Aorta (tissue), 5 donors: ENCODE data around the gene ELP4. TPM values are rescaled to one million over a fixed set of nuclear protein-coding genes. Genes with fewer than 3 reads are reported as not detected.

ENCODE experiments used
- ATAC-seq: fragments of 200-7000 bp; cut with Tn5 transposase; one replicate; pipeline ENCODE4 v1.9.1; 2022; ENCODE audit warnings: moderate library complexity; ENCODE audit not compliant: low FRiP score
- DNase-seq, 2 donors: peaks; one replicate each; pipeline ENCODE4 v3.0.0-alpha.2; 2020
- H3K27ac ChIP-seq, 2 donors: one replicate each; pipeline ENCODE4 v1.5.1; 2013; ENCODE audit warnings: low read length in 2 of 2, mild to moderate bottlenecking in 2 of 2, moderate library complexity in 2 of 2, control low read depth in 1 of 2, inconsistent platforms in 1 of 2, low read depth in 1 of 2
- H3K27me3 ChIP-seq, 2 donors: one replicate each; pipeline ENCODE4 v1.6.1; 2013; ENCODE audit warnings: control low read depth in 1 of 2, low read length in 1 of 2, mild to moderate bottlenecking in 1 of 2, moderate library complexity in 1 of 2; ENCODE audit not compliant: insufficient read depth in 2 of 2, control insufficient read depth in 1 of 2
- H3K36me3 ChIP-seq, 2 donors: one replicate each; pipeline ENCODE4 v1.6.1; 2013; ENCODE audit warnings: control low read depth in 1 of 2, low read length in 1 of 2, mild to moderate bottlenecking in 1 of 2; ENCODE audit not compliant: insufficient read depth in 2 of 2, control insufficient read depth in 1 of 2
- H3K4me1 ChIP-seq, 2 donors: one replicate each; pipeline ENCODE4 v1.6.1; 2013; ENCODE audit warnings: low read length in 2 of 2, control low read depth in 1 of 2, mild to moderate bottlenecking in 1 of 2, moderate library complexity in 1 of 2; ENCODE audit not compliant: insufficient read depth in 2 of 2, control insufficient read depth in 1 of 2
- H3K4me3 ChIP-seq, 2 donors: one replicate each; pipeline ENCODE4 v1.5.1; 2013; ENCODE audit warnings: low read length in 2 of 2, control low read depth in 1 of 2, mild to moderate bottlenecking in 1 of 2
- H3K9me3 ChIP-seq: one replicate; pipeline ENCODE4 v1.6.1; 2013; ENCODE audit warnings: mild to moderate bottlenecking, low read length; ENCODE audit not compliant: control insufficient read depth
- WGBS, 2 donors: extraction: QIAGEN DNeasy Blood & Tissue Kit; methylation state at CpG; one replicate each; pipeline ENCODE4 v1.1.7; 2013; 5-methylcytosine and 5-hydroxymethylcytosine counted together
- intact Hi-C, 2 donors: fragments of 100-400 bp; cut with DNase I; formaldehyde crosslinking; loops; one replicate each; pipeline versions ENCODE4 v1.14.2 to v1.15.0; 2022
- polyA plus RNA-seq, 2 donors: library from polyadenylated mRNA; stranded (reverse); fragments of 200-250 nt; gene quantifications; one replicate each; pipeline ENCODE4 v1.2.3, GENCODE V29; 2013
- total RNA-seq, 2 donors: library from RNA; stranded (reverse); fragmentation: NEBNext Ultra II Directional; extraction: Animal tissue kit (Norgen Biotek cat#: 25700); gene quantifications; one replicate each; pipeline ENCODE4 v1.2.1, GENCODE V29; 2021
- donor health status: healthy with polysubstance abuse.
- donor health status: Bipolar disorder and iron deficiency.
- donor health status: DM: no; HTN: no; CAD: no.
- donor health status: DM: no; HTN: no; CAD: no.
- donor health status: DM: yes; HTN: yes; CAD: no.

ELP4 gene
- total and polyA plus RNA-seq, 4 donors, result 6.8 to 17.9 (median 11.4) TPM

- ATAC-seq, result no peak
- H3K36me3 ChIP-seq, result no peaks in the 10 kb centered on the region
- H3K27ac ChIP-seq, result no peak overlapping the region
- no peaks in the 10 kb centered on the region for H3K27me3 ChIP-seq
- peak overlapping the region; percentile 1 to 11 for H3K4me3 ChIP-seq
- intact Hi-C loops, result no loop called here
- DNase-seq, result peak in 1 of 2 donors; percentile 72
- H3K4me1 ChIP-seq, result peaks cover 0 to 3% of the 10 kb centered on the region in 2 donors
- H3K9me3 ChIP-seq, result no peaks in the 10 kb centered on the region
- WGBS, 2 donors, result 9% methylated on average over 61 to 63 of the region's 63 CpGs
These were observed 303.1 kb downstream of the ELP4 start for GRCh38 chr11:31812383-31813381.

DNA sequence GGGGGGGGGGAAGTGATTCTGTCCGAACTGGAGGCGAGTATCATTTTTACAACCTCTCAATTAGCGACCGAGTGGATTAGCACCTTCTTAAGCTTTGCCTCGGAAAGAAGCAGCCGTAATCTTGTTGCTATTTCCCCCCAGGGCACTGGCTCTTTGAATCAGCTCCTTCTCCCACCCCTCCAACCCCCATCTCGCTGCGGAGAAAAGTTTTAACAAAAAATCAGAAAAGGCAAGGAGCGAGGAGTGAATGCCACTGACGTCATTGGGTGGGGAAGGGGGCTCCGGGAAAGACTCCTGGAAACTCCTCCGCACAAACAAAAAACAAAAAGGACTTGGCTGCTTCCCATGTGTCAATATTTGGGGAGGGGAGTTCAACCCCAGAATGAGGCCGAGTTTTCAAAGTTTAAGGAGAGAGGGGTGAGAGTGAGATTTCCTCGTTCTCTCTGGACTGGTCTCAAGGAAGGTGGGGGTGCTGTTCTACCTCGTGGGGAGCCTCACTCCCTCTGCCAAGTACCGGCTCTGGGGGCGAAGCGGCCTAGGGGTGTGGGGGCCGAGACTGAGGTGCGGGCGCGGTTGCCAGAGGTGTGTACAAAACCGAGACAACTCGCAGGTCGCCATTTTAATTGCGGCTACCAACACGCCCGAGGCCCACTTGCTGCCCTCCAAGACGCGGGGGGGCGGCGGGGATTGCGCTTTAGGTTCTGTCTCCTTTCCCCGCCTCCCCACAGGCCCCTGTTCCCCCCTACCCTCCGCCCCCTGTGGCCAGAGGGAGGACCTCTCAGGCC is 304.0 kb downstream of the ELP4 start:
- DNase-seq (no peak), ATAC-seq (no peak)
- Histone ChIP-seq H3K9me3 (no peaks in the 10 kb centered on the region), H3K27ac (no peak overlapping the region), H3K4me3 (no peak overlapping the region), H3K27me3 (peaks cover 0 to 2% of the 10 kb centered on the region in 2 donors), H3K36me3 (no peaks in the 10 kb centered on the region), H3K4me1 (peaks cover 0 to 3% of the 10 kb centered on the region in 2 donors)
- WGBS, 2 donors, result 5 to 8% methylated on average over 33 to 35 of the region's 35 CpGs
- intact Hi-C loops, result no loop called here

GRCh38 chr11:31814176-31814868 is 304.8 kb downstream of the ELP4 start:
- no peak overlapping the region for H3K4me3 ChIP-seq
- ATAC-seq, result no peak
- peaks cover 0 to 3% of the 10 kb centered on the region in 2 donors for H3K4me1 ChIP-seq

GRCh38 chr11:31815711-31816467 is 306.3 kb downstream of the ELP4 start:
- intact Hi-C loops, result no loop called here
- WGBS, 2 donors, result 3 to 4% methylated on average over 52 to 57 of the region's 57 CpGs
- H3K27me3 ChIP-seq, result peaks cover 0 to 2% of the 10 kb centered on the region in 2 donors

More at GRCh38 chr11:31814176-31814868, 304.8 kb downstream of the ELP4 start:
- intact Hi-C loops, result no loop called here
- WGBS, 2 donors, result 5% methylated on average over 35 to 38 of the region's 38 CpGs
- peak in 1 of 2 donors; percentile 74 for DNase-seq
- no peak overlapping the region for H3K27ac ChIP-seq
- peaks cover 0 to 2% of the 10 kb centered on the region in 2 donors for H3K27me3 ChIP-seq
- H3K9me3 ChIP-seq, result no peaks in the 10 kb centered on the region
- no peaks in the 10 kb centered on the region for H3K36me3 ChIP-seq

GRCh38 chr11:31816468-31817053 is 307.0 kb downstream of the ELP4 start:
- DNase-seq, result no peak
- H3K27ac ChIP-seq, result no peak overlapping the region
- intact Hi-C loops, result no loop called here
- H3K4me1 ChIP-seq, result peaks cover 0 to under 1% of the 10 kb centered on the region in 2 donors
- H3K4me3 ChIP-seq, result no peak overlapping the region
- H3K36me3 ChIP-seq, result no peaks in the 10 kb centered on the region
- H3K9me3 ChIP-seq, result no peaks in the 10 kb centered on the region
- WGBS, 2 donors, result 4% methylated on average over 38 to 40 of the region's 40 CpGs
- ATAC-seq, result no peak
- H3K27me3 ChIP-seq, result peaks cover 0 to 2% of the 10 kb centered on the region in 2 donors

More at GRCh38 chr11:31815711-31816467, 306.3 kb downstream of the ELP4 start:
- peaks cover 0 to 3% of the 10 kb centered on the region in 2 donors for H3K4me1 ChIP-seq
- no peak for ATAC-seq
- no peaks in the 10 kb centered on the region for H3K36me3 ChIP-seq
- no peak overlapping the region for H3K27ac ChIP-seq
- H3K9me3 ChIP-seq, result no peaks in the 10 kb centered on the region
- H3K4me3 ChIP-seq, result peak overlapping the region in 1 of 2 donors; percentile 23
- no peak for DNase-seq

- ATAC-seq (no peak), DNase-seq (no peak)
- intact Hi-C loops, result no loop called here
- WGBS, 2 donors, result 2% methylated on average over 48 of the region's 48 CpGs
- Histone ChIP-seq H3K4me1 (no peaks in the 10 kb centered on the region), H3K27me3 (peaks cover 0 to 2% of the 10 kb centered on the region in 2 donors), H3K9me3 (no peaks in the 10 kb centered on the region), H3K27ac (no peak overlapping the region), H3K36me3 (no peaks in the 10 kb centered on the region), H3K4me3 (no peak overlapping the region)
These were observed 307.6 kb downstream of the ELP4 start for GRCh38 chr11:31817054-31817620.

- intact Hi-C loops, result no loop called here
- Histone ChIP-seq H3K27me3 (peaks cover 0 to 2% of the 10 kb centered on the region in 2 donors), H3K4me1 (no peaks in the 10 kb centered on the region), H3K4me3 (no peak overlapping the region), H3K9me3 (no peaks in the 10 kb centered on the region), H3K27ac (no peak overlapping the region), H3K36me3 (no peaks in the 10 kb centered on the region)
- DNase-seq, result no peak
- ATAC-seq, result no peak
- WGBS, 2 donors, result 4 to 5% methylated on average over 55 to 58 of the region's 58 CpGs
These were observed 308.3 kb downstream of the ELP4 start for GRCh38 chr11:31817621-31818424.
